Measurements from ENCODE around the gene FHOD3. TPM values are rescaled to one million over a fixed set of nuclear protein-coding genes. Genes with fewer than 3 reads are reported as not detected.

FHOD3 gene
- total and polyA plus RNA-seq, 2 of the 8 experiments (the other 6 are each of a cell fraction or from before 2014, with no cell fraction given), result 9.7 to 10.5 TPM

DNA sequence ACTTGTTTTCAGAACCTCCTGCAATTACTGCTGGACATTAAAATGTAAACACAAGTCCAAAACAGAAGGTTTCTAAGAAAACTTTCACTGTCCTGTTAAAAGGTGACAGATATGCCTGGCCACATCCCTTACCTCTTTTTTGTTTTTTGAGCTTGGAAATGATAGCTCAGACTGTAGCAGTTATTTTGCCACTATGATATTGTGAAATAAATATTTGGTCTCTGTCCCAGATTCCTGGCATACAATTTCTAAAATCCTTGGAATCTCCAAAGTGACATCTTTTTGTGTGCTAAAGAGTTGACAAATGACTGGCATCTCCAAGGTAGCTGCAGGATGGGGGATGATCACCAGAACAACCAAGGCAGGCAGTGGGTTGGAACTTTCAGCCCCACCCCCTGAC is 514.4 kb downstream of the FHOD3 start:
- no peak overlapping the region for H2AFZ ChIP-seq (ENCODE audit: low read length)
- no peaks in the 10 kb centered on the region for H3K9me3 ChIP-seq (ENCODE audit: insufficient read depth in 2 of 2, low read depth in 1 of 2, low read length in 1 of 2)
- peaks cover 2 to 8% of the 10 kb centered on the region in 2 experiments for H4K20me1 ChIP-seq (replicated peaks in 1 of 2; ENCODE audit: control insufficient read depth in 1 of 2, insufficient read depth in 2 of 2, low read length in 2 of 2)
- no peak overlapping the region for H2BK5ac ChIP-seq (ENCODE audit: low read depth, low read length)
- FAIRE-seq (no peak), DNase-seq (ENCODE audit: low read depth in 1 of 2, low spot score in 2 of 2) (no peak)
- H2BK120ac ChIP-seq (replicated peaks; ENCODE audit: low read depth, low read length), result no peak overlapping the region
- H3K36me3 ChIP-seq (ENCODE audit: control insufficient read depth in 2 of 4, insufficient read depth in 4 of 4, low read length in 3 of 4), result peaks cover 2 to 35% (median 15%) of the 10 kb centered on the region in 4 experiments
- H3K23ac ChIP-seq (ENCODE audit: insufficient read length), result no peak overlapping the region
- no peaks in the 10 kb centered on the region for H3K79me2 ChIP-seq (ENCODE audit: control insufficient read depth in 1 of 2, insufficient read depth in 2 of 2, low read length in 2 of 2)
- no peak overlapping the region for H3K27ac ChIP-seq (ENCODE audit: low read depth, low read length)
- H3K18ac ChIP-seq (ENCODE audit: extremely low read depth, low read length), result no peak overlapping the region
- H3K4me1 ChIP-seq (replicated peaks in 1 of 4; ENCODE audit: control insufficient read depth in 3 of 4, insufficient read depth in 4 of 4, low read length in 3 of 4), result no peaks in the 10 kb centered on the region
- TF ChIP-seq SUZ12 (IDR thresholded peaks at IDR 0.05; ENCODE audit: low read length) (no peak), KDM1A (IDR thresholded peaks at IDR 0.05; ENCODE audit: borderline replicate concordance, low read length) (no peak), EZH2 (IDR thresholded peaks at IDR 0.05; ENCODE audit: low read depth, low read length, severe bottlenecking) (no peak), CTBP2 (IDR thresholded peaks at IDR 0.05; ENCODE audit: borderline replicate concordance, insufficient read depth, insufficient read length, low read length) (no peak), RAD21 (IDR thresholded peaks at IDR 0.05 in 1 of 2, conservative IDR thresholded peaks at IDR 0.05 in 1 of 2; ENCODE audit: low read depth in 2 of 2, low read length in 2 of 2) (no peak), SP2 (IDR thresholded peaks at IDR 0.05; ENCODE audit: low read length) (no peak)
- ChIA-PET CTCF (ENCODE audit: partially characterized antibody) (interaction anchor here (1.1 to 3.7 kb wide), 8 partner anchors 10 to 124 kb away, joined by 3 to 17 read pairs (median 5); partner anchors contain the start of genes KIAA1328 and TPGS2), POLR2A (ENCODE audit: partially characterized antibody) (interaction anchor here (0.6 kb wide), 1 partner anchor 460 kb away, joined by 3 read pairs; no protein-coding TSS in a partner anchor)
- H3K79me1 ChIP-seq (ENCODE audit: low read depth, low read length), result no peaks in the 10 kb centered on the region; the same call in 1 of the 2 replicates
- no peak overlapping the region for H3K14ac ChIP-seq (ENCODE audit: insufficient read length)
- H3K4me2 ChIP-seq (ENCODE audit: insufficient read depth in 1 of 2, low read depth in 2 of 2, low read length in 2 of 2), result no peak overlapping the region
- H4K5ac ChIP-seq (ENCODE audit: insufficient read length, low read depth, low read length), result no peak overlapping the region
- no peaks in the 10 kb centered on the region for H3K23me2 ChIP-seq (ENCODE audit: low read depth, low read length)
- no peak overlapping the region for H2AK5ac ChIP-seq (ENCODE audit: low read depth, low read length)
- H3K27me3 ChIP-seq (replicated peaks in 1 of 4; ENCODE audit: control insufficient read depth in 3 of 4, extremely low read depth in 1 of 4, insufficient read depth in 3 of 4, low read length in 3 of 4), result no peaks in the 10 kb centered on the region
- no peak overlapping the region for H3K4ac ChIP-seq (replicated peaks; ENCODE audit: insufficient read length, low read depth, low read length)
- H2BK15ac ChIP-seq (ENCODE audit: low read length), result no peak overlapping the region
- no peak overlapping the region for H2BK12ac ChIP-seq (ENCODE audit: low read depth, low read length)
- no peak overlapping the region for H3K4me3 ChIP-seq (ENCODE audit: extremely low read depth in 1 of 4, insufficient read depth in 2 of 4, low read depth in 3 of 4, low read length in 4 of 4)
- H3K56ac ChIP-seq (replicated peaks; ENCODE audit: insufficient read length, low read depth, low read length), result no peak overlapping the region
- H4K91ac ChIP-seq (replicated peaks; ENCODE audit: insufficient read length, low read length), result no peak overlapping the region
- H2BK20ac ChIP-seq (ENCODE audit: low read length), result no peak overlapping the region
- H4K8ac ChIP-seq (ENCODE audit: extremely low read depth, insufficient read depth, low read length), result no peak overlapping the region
- H3K9ac ChIP-seq (replicated peaks in 1 of 4; ENCODE audit: extremely low read depth in 1 of 4, low read depth in 3 of 4, low read length in 3 of 4), result no peak overlapping the region
